ENCODE data around the gene NCOR1.
"Not testable (repeated sequence)": the region's sequence is repeated elsewhere in the genome, so short reads cannot be mapped to it uniquely, and the experiment has no call there.

The NCOR1 gene

DNA sequence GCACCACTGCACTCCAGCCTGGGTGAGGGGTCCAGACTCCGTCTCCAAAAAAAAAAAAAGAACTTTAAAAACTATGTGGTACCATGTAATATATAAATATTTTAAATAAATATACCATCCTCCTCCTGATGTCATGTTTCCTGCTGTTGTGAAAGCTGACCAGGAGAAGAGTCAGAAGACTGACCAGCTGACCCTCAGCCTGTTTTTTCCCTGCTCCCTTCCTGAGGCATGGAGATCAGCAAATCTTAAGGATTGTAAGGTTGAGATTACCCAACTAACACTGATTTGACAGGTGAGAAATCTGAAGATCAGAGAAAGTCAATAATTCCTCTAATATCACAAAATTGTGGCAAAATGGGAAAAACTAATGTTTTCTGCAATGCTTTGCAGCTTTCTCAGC lies 18.1 kb downstream of the NCOR1 start:
- H3K4me3 ChIP-seq (ENCODE audit: low read length): no peak overlapping the region
- TF ChIP-seq ZNF274 (IDR thresholded peaks at IDR 0.05; ENCODE audit: low read depth, low read length): no peak

DNA sequence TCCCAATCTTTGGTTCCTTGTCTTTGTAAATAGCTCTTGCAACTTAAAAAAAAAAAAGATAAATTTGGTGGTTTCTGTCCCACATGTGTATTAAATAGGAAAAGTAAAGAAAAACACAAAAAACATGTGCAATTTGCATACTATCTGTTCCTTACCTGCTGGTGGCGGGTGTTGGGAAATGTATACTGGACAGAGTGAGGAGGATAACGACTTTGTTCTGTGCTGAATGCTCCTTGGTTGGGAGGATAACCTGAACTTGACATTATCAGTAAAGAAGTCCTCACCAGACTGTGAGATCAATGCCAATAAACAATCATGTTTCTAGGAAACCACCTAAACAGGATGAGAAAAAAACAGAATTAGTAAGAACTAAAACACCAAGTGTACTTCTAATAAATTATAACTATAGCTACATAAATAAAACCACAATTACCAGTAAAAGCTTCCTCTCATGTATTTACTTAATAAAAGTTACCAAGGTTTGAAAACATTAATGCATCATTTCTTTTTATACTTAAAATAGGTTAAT lies 21.0 kb downstream of the NCOR1 start:
- not testable (repeated sequence) for H3K4me3 ChIP-seq (ENCODE audit: low read length)

DNA sequence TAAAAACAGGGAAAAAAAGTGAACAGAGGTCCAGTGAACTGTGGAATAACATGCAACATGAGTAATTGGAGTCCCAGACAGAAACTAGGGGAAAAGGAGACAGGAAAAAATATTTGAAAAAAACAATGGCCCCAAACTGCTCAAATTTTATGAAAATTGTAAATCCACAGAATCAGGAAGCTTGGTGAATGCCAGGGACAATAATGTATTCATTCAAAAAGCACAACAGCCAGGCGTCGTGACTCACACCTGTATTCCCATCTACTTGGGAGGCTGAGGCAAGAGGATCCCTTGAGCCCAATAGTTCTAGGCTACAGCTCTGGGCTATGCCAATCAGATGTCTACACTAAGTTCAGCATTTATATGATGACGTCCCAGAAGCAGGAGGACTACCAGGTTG lies 23.7 kb downstream of the NCOR1 start:
- no peak for TF ChIP-seq ZNF274 (IDR thresholded peaks at IDR 0.05; ENCODE audit: low read depth, low read length)
- no peak overlapping the region for H3K4me3 ChIP-seq (ENCODE audit: low read length)

DNA sequence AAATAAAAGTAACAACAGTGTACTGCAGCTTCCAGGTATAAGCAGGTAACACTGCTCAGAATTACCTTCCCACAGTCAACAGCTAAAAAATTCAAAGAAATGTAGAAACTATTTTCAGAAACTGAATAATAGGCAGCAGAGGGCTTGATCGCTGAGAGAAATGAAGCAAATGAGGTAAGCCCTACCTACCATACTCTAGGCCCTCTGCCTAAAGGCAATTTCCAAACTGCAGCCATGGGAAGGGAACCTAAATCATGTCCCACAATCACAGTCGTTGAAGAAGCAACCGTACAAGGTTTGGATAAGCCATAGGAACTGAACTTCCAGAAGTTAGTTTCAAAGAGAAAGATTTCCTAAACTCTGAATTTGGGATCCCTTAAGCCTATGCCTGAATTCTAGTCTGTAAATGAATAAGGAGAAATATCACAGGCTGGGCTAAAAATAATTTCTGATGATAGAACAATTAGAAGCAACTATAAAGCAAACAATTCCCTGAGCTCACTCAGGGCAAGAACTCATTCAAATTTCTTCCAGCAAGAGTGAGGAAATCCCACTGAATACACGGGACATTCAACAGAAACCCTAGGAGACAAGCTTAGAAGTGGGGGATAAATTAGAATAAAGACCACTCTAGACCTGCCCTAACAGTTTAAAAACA lies 24.5 kb downstream of the NCOR1 start:
- H3K4me3 ChIP-seq (ENCODE audit: low read length): no peak overlapping the region
- TF ChIP-seq ZNF274 (IDR thresholded peaks at IDR 0.05; ENCODE audit: low read depth, low read length): no peak

DNA sequence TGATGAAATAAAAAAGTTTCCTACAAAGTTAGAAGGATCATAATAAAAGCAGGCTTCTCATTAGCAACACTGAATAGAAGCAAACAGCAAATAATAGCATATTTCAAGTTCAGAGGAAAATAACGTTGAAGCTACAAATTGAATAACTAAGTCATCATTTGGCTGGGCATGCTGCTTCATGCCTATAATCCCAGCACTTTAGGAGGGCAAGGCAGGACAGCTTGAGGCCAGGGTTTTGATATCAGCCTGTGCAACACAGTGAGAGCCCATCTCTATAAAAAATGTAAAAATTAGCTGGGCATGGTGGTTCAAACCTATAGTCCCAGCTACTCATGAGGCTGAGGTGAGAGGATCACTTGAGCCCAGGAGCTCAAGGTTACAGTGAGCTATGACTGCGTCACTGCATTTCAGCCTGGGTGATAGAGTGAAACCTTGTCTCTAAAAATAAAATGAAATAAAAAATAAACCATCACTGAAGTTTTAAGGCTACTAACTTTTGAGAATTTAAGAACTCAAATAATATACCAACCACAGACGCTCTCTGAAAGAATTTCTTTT lies 25.5 kb downstream of the NCOR1 start:
- no peak for TF ChIP-seq ZNF274 (IDR thresholded peaks at IDR 0.05; ENCODE audit: low read depth, low read length)
- no peak overlapping the region for H3K4me3 ChIP-seq (ENCODE audit: low read length)

DNA sequence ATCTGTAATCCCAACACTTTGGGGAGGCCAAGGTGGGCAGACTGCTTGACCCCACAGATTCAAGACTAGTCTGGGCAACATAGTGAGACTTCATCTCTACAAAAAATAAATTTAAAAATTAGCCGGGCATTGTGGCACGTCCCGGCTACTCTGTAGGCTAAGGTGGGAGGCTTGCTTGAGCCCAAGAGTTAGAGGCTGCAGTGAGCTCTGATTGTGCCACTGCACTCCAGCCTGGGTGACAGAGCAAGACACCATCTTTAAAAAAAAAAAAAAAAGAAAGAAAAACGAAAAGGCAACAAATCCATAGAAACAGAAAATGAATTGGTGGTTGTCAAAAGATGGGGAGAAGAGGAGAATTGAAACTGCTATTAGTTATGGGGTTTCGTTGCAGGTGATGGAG lies 27.7 kb downstream of the NCOR1 start:
- no peak overlapping the region for H3K4me3 ChIP-seq (ENCODE audit: low read length)
- no peak for TF ChIP-seq ZNF274 (IDR thresholded peaks at IDR 0.05; ENCODE audit: low read depth, low read length)

DNA sequence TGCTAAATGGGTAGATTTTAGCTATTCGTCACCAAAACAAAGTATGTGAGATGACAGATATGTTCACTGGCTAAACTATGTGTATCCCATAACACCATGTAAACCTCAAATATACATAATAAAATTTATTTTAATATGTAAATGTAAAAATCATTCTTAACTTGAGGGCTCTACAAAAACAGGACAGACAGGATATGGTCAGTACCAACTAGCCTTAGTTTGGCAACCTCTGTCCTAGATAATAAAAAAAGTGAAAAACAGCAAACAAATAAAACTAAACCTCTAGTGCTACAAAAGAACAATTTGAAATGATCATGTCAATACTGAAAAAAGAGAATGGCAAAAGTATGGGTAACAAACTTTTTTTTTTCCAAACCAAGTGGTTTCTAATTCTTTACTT lies 33.8 kb downstream of the NCOR1 start:
- no peak overlapping the region for H3K4me3 ChIP-seq (ENCODE audit: low read length)
- no peak for TF ChIP-seq ZNF274 (IDR thresholded peaks at IDR 0.05; ENCODE audit: low read depth, low read length)

DNA sequence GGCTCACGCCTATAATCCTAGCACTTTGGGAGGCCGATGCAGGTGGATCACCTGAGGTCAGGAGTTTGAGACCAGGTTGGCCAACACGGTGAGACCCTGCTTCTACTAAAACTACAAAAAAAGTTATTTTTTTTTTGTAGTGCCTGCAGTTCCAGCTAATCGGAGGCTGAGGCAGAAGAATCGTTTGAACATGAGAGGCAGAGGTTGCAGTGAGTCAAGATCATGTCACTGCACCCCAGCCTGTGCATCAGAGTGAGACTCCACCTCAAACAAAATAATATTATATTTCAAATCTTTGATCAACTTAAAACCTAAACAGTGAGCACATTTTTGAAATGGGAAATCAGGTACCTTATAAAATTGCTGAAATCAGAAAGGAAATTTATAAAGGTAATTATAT lies 36.5 kb downstream of the NCOR1 start:
- no peak overlapping the region for H3K4me3 ChIP-seq (ENCODE audit: low read length)
- TF ChIP-seq ZNF274 (IDR thresholded peaks at IDR 0.05; ENCODE audit: low read depth, low read length): no peak

DNA sequence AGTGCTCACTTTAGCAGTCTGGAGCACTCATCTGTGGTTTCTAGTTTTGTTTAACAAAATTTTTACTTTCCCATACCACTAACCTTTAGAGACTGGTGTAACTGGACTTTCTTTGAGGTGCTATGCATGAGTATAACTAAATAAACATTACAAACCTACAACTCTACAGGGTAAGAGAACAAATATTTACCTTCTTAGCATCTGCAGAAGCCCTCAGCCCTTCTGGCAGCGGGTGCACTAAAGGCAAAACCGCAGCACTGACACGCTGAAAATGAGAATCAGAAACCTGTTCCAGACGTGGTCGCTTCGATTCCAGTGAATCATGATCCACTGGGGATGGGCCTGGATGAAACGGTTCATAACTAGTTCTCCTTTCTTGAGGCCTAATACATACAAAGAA lies 43.7 kb downstream of the NCOR1 start:
- no peak overlapping the region for H3K4me3 ChIP-seq (ENCODE audit: low read length)
- TF ChIP-seq ZNF274 (IDR thresholded peaks at IDR 0.05; ENCODE audit: low read depth, low read length): no peak

DNA sequence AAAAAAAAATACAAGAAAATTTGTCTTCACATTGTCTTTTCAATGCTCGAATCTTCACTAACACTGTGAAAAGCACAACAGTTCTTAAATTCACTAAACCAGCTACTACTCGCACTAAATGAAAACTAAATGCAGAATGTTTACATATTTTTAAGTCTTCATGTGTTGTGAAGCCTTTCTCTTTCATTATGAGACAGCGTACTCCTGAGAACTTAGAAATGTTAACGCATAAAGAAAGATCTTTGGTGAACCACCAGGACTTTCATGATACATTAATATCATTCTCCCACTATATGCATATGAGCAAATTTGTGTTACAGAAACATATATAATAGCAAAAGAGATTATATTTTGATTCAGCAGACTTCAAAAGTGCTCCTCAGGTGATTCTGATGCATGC lies 48.6 kb downstream of the NCOR1 start:
- not testable (repeated sequence) for H3K4me3 ChIP-seq (ENCODE audit: low read length)

DNA sequence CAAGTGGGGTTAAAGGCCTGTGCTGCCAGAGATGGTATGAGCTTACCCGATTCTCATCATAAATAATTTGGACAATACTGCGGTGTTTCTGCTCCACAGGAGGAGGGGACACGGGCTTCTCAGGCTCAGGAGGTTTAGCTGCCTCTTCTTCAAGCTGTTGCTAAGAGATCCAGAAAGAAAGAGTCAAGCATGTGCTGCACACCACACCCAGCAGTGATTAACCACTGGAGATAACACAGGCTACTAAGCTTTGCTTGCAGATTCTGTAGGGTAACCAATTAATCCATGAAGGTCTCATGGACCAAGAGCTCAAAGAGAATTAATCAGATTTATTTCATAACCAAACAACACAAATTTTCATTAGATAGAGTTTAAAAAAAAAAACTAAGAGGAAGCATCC lies 56.6 kb downstream of the NCOR1 start:
- TF ChIP-seq ZNF274 (IDR thresholded peaks at IDR 0.05; ENCODE audit: low read depth, low read length): no peak
- H3K4me3 ChIP-seq (ENCODE audit: low read length): no peak overlapping the region

DNA sequence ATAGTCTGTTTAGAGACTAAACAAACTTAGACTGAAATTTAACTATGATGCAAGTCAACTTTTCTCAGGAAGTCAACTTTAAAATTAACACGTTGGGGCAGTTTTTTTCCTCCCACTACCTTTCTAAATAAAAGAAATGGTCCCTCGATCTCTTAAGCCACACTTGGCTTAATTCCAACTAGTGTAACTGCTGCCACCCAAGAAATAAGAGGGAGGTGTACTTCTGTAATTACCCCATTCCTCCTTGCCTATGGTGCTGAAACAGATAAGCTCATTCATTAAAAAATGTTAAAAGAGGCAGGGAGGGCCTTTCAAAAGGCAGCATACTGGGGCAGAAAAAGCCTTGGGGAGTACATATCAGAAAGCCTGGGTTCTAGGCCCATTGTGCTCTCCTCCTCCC lies 59.8 kb downstream of the NCOR1 start:
- no peak overlapping the region for H3K4me3 ChIP-seq (ENCODE audit: low read length)
- no peak for TF ChIP-seq ZNF274 (IDR thresholded peaks at IDR 0.05; ENCODE audit: low read depth, low read length)

DNA sequence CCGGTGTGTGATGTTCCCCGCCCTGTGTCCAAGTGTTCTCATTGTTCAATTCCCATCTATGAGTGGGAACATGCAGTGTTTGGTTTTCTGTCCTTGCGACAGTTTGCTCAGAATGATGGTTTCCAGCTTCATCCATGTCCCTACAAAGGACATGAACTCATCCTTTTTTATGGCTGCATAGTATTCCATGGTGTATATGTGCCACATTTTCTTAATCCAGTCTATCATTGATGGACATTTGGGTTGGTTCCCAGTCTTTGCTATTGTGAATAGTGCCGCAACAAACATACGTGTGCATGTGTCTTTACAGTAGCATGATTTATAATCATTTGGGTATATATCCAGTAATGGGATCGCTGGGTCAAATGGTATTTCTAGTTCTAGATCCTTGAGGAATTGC lies 63.0 kb downstream of the NCOR1 start:
- H3K4me3 ChIP-seq (ENCODE audit: low read length): not testable (repeated sequence)

DNA sequence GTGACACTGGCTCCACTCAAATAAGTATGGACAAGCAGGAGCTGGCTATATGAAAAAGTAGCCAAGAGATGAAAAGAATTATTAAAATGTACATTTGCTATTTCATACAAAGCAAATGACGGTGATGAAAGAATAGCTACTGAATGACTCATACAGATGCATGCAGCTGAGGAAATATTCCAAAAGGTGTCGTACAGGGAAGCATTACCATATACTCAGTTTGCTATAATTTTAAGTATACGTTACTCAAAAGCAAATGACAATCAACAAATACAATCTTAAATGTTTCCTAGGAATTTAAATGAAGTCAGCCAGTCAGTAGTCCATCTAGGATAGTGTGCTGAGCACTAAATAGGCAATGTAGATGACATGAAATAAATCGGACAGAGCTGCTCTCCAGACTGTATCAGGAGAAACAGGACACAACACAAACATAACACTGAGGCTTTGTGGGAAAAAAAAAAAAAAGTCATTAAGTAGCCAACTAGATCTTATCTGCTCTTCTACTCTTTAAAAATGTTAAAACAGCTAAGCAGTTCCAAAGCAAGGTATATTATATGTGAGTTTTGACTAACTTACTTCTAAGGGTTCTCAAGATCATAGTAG lies 65.0 kb downstream of the NCOR1 start:
- TF ChIP-seq ZNF274 (IDR thresholded peaks at IDR 0.05; ENCODE audit: low read depth, low read length): no peak
- H3K4me3 ChIP-seq (ENCODE audit: low read length): no peak overlapping the region

DNA sequence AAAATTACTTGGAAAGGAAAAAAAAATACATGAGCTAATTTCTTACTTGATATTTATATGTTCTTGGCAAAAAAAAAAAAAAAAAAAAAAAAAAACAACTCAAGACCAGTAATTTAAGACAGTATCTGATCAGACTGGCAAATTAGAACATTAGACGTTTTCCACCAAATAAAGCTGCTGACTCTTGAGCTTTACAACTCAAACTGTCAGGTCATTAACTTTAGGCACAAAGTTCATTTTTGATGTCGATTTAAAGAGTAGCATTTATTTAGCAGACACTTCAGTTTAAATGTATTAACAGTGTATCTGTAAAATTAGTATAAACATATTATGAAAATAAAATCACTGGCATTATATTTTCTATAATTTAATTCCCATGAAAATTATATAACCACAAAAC lies 66.7 kb downstream of the NCOR1 start:
- TF ChIP-seq ZNF274 (IDR thresholded peaks at IDR 0.05; ENCODE audit: low read depth, low read length): no peak
- no peak overlapping the region for H3K4me3 ChIP-seq (ENCODE audit: low read length)

DNA sequence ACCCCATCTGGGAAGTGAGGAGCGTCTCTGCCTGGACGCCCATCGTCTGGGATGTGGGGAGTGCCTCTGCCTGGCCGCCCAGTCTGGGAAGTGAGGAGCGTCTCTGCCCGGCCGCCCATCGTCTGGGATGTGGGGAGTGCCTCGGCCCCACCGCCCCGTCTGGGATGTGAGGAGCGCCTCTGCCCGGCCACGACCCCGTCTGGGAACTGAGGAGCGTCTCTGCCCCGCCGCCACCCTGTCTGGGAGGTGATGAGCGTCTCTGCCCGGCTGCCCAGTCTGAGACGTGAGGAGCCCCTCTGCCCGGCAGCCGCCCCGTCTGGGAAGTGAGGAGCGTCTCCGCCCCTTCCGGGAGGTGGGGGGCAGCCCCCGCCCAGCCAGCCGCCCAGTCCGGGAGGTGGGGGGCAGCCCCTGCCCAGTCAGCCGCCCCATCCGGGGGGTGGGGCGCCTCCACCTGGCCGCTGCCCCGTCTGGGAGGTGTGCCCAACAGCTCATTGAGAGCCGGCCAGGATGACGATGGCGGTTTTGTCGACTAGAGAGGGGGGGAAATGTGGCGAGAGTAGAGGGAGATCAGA lies 69.9 kb downstream of the NCOR1 start:
- H3K4me3 ChIP-seq (ENCODE audit: low read length): not testable (repeated sequence)

Data from GM08714 (cell line).